HepG2 (cell line): Measurements from ENCODE around the gene GLYR1. TPM values are rescaled to one million over a fixed set of nuclear protein-coding genes. Genes with fewer than 3 reads are reported as not detected.

Source experiments
- AHR ChIP-seq: IDR thresholded peaks from 2 replicates; pipeline ENCODE4 v1.6.1; 2018; ENCODE audit warnings: missing genetic modification reagents, missing compliant biosample characterization
- ATF6 ChIP-seq: sonication (generic); formaldehyde crosslinking; conservative IDR thresholded peaks from 2 replicates; pipeline ENCODE4 v1.4.0; 2020; ENCODE audit warnings: missing genetic modification reagents
- DMAP1 ChIP-seq: IDR thresholded peaks from 2 replicates; pipeline ENCODE4 v1.6.1; 2016
- DNMT1 ChIP-seq: sonication (generic); formaldehyde crosslinking; IDR thresholded peaks from 2 replicates; pipeline ENCODE4 v1.5.1; 2020; ENCODE audit warnings: mild to moderate bottlenecking, missing genetic modification reagents
- GABPB1 ChIP-seq: IDR thresholded peaks from 2 replicates; pipeline ENCODE4 v1.6.1; 2016; ENCODE audit warnings: mild to moderate bottlenecking, missing genetic modification reagents, moderate library complexity, missing compliant biosample characterization
- KDM1A ChIP-seq: IDR thresholded peaks from 2 replicates; pipeline ENCODE4 v1.6.1; 2016; ENCODE audit warnings: missing compliant biosample characterization
- MBD4 ChIP-seq: IDR thresholded peaks from 2 replicates; pipeline ENCODE4 v1.6.1; 2012; ENCODE audit warnings: low read length, inconsistent platforms, borderline replicate concordance
- NFIB ChIP-seq: sonication (generic); formaldehyde crosslinking; IDR thresholded peaks from 2 replicates; pipeline ENCODE4 v1.9.0; 2021; ENCODE audit warnings: missing genetic modification reagents, mild to moderate bottlenecking, borderline replicate concordance
- NR2F2 ChIP-seq: IDR thresholded peaks from 2 replicates; pipeline ENCODE4 v1.6.1; 2012; ENCODE audit warnings: low read depth, inconsistent platforms, borderline replicate concordance
- RARA ChIP-seq: IDR thresholded peaks from 2 replicates; pipeline ENCODE4 v1.6.1; 2016; ENCODE audit warnings: missing genetic modification reagents, missing compliant biosample characterization
- SOX5 ChIP-seq: IDR thresholded peaks from 2 replicates; pipeline ENCODE4 v1.6.1; 2016; ENCODE audit warnings: borderline replicate concordance
- SP2 ChIP-seq: sonication (generic); formaldehyde crosslinking; IDR thresholded peaks from 2 replicates; pipeline ENCODE4 v1.5.1; 2020; ENCODE audit warnings: mild to moderate bottlenecking, missing genetic modification reagents
- SRF ChIP-seq: IDR thresholded peaks from 2 replicates; pipeline ENCODE4 v1.6.1; 2011; ENCODE audit warnings: mild to moderate bottlenecking, low read depth, low read length, moderate library complexity
- SRY ChIP-seq: sonication (generic); formaldehyde crosslinking; IDR thresholded peaks from 2 replicates; pipeline ENCODE4 v1.8.0; 2022; ENCODE audit warnings: mild to moderate bottlenecking, missing genetic modification reagents
- TRIM24 ChIP-seq: sonication (generic); formaldehyde crosslinking; IDR thresholded peaks from 2 replicates; pipeline ENCODE4 v1.8.0; 2022; ENCODE audit warnings: mild to moderate bottlenecking, missing genetic modification reagents
- ZBTB44 ChIP-seq: sonication (generic); formaldehyde crosslinking; IDR thresholded peaks from 2 replicates; pipeline ENCODE4 v1.4.0; 2020; ENCODE audit warnings: missing genetic modification reagents
- ZNF496 ChIP-seq: sonication (generic); formaldehyde crosslinking; IDR thresholded peaks from 2 replicates; pipeline ENCODE4 v1.8.1; 2023; ENCODE audit warnings: mild to moderate bottlenecking, moderate library complexity, missing genetic modification reagents; ENCODE audit not compliant: insufficient replicate concordance
- ZNF572 ChIP-seq: sonication (generic); formaldehyde crosslinking; IDR thresholded peaks from 2 replicates; pipeline ENCODE4 v1.5.1; 2020; ENCODE audit warnings: mild to moderate bottlenecking, missing genetic modification reagents
- ZNF576 ChIP-seq: sonication (generic); formaldehyde crosslinking; IDR thresholded peaks from 2 replicates; pipeline ENCODE4 v1.4.0; 2020; ENCODE audit warnings: mild to moderate bottlenecking, missing genetic modification reagents
- ZNF580 ChIP-seq: IDR thresholded peaks from 2 replicates; pipeline ENCODE4 v1.6.1; 2016; ENCODE audit warnings: low read depth, borderline replicate concordance
- ZNF598 ChIP-seq: sonication (generic); formaldehyde crosslinking; IDR thresholded peaks from 2 replicates; pipeline ENCODE4 v1.5.1; 2020; ENCODE audit warnings: mild to moderate bottlenecking, missing genetic modification reagents, borderline replicate concordance
- ZNF644 ChIP-seq: IDR thresholded peaks from 2 replicates; pipeline ENCODE4 v1.6.1; 2016; ENCODE audit warnings: low read depth
- ZNF709 ChIP-seq: sonication (generic); formaldehyde crosslinking; IDR thresholded peaks from 2 replicates; pipeline ENCODE4 v1.5.0; 2020; ENCODE audit warnings: mild to moderate bottlenecking, missing genetic modification reagents
- ZNF777 ChIP-seq: sonication (generic); formaldehyde crosslinking; IDR thresholded peaks from 2 replicates; pipeline ENCODE4 v1.4.0; 2020; ENCODE audit warnings: missing genetic modification reagents
- ZUFSP ChIP-seq: sonication (generic); formaldehyde crosslinking; IDR thresholded peaks from 2 replicates; pipeline ENCODE4 v1.9.0; 2021; ENCODE audit warnings: missing genetic modification reagents, mild to moderate bottlenecking, borderline replicate concordance
- polyA plus RNA-seq, 8 experiments: library from polyadenylated mRNA; depleted of rRNA in 3 of 8; stranded (reverse) in 7 of 8; unstranded in 1 of 8; fragments of >200 nt; fragmentation: Illumina TruSeq in 4 of 8; extraction: Trizol in 4 of 8; gene quantifications; 2 replicates each; pipeline versions ENCODE4 v1.2.1 to v1.2.3, GENCODE V29; 2011 to 2016; ENCODE audit warnings: low read depth in 4 of 8, missing spikeins in 1 of 8, mixed read lengths in 1 of 8; ENCODE audit not compliant: insufficient read depth in 1 of 8
- total RNA-seq, 5 experiments: library from RNA; depleted of rRNA; stranded (reverse); fragments of >200 nt; fragmentation: Illumina TruSeq; extraction: Trizol; gene quantifications; 2 replicates each; pipeline ENCODE4 v1.2.3, GENCODE V29; 2016; ENCODE audit warnings: low read depth in 1 of 5

Gene GLYR1
- total and polyA plus RNA-seq, 2 of the 13 experiments (the other 11 are each of a cell fraction or from before 2014, with no cell fraction given) = 28.3 to 48.7 TPM

GRCh38 chr16:4801962-4802658 lies 45.0 kb downstream of the GLYR1 start, which contains the start of gene ROGDI (continued):
- TF ChIP-seq SRY (CRISPR knock-in tag) (peak; percentile 25; the same call in 1 of the 2 replicates), KDM1A (CRISPR knock-in tag) (no peak), ZUFSP (no peak), DMAP1 (CRISPR knock-in tag) (peak; percentile 57), RARA (CRISPR knock-in tag) (peak; percentile 99), ZBTB44 (CRISPR knock-in tag) (no peak), ZNF496 (no peak), SRF (no peak), ZNF598 (no peak), GABPB1 (CRISPR knock-in tag) (peak; percentile 43; the same call in 1 of the 2 replicates), MBD4 (no peak), ZNF644 (no peak), NR2F2 (no peak), TRIM24 (CRISPR knock-in tag) (no peak), ZNF580 (CRISPR knock-in tag) (no peak), ZNF777 (CRISPR knock-in tag) (peak; percentile 44; the same call in 1 of the 2 replicates), DNMT1 (CRISPR knock-in tag) (peak; percentile 24; the same call in 1 of the 2 replicates), NFIB (no peak), SP2 (no peak; the same call in 1 of the 2 replicates), ZNF572 (0 out of 2 replicates have a peak, but pooled peaks have one; percentile 22), SOX5 (CRISPR knock-in tag) (no peak), AHR (CRISPR knock-in tag) (no peak), ZNF576 (CRISPR knock-in tag) (no peak), ATF6 (CRISPR knock-in tag) (no peak), ZNF709 (CRISPR knock-in tag) (peak; percentile 21; the same call in 1 of the 2 replicates)
